Measurements from ENCODE around the gene NLRC5. TPM values are rescaled to one million over a fixed set of nuclear protein-coding genes. Genes with fewer than 3 reads are reported as not detected.

Gene NLRC5
- total RNA-seq, 1 donor from 2014 or later = 169 TPM

DNA sequence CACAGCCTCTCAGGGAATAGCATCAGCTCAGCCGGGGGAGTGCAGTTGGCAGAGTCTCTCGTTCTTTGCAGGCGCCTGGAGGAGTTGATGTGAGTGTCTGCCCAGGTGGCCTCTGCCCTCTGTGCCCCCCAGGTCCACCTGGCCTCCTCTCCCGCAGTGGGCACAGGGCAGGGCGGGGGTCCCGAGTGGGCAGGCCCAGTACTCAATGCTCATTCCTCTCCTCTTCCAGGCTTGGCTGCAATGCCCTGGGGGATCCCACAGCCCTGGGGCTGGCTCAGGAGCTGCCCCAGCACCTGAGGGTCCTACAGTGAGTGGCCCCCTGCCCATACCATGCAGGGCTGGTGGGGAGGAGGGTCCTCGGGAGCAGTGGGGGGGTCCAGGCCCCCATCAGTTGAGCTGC is 88.4 kb downstream of the NLRC5 start:
- Mint-ChIP-seq H3K4me3 (ENCODE audit: low read depth) (no peak overlapping the region), H3K4me1 (ENCODE audit: low read depth) (no peaks in the 10 kb centered on the region), H3K27ac (no peak overlapping the region), H3K27me3 (ENCODE audit: low read depth) (no peaks in the 10 kb centered on the region), H3K36me3 (ENCODE audit: low read depth) (peaks cover 54% of the 10 kb centered on the region), H3K9me3 (no peaks in the 10 kb centered on the region)
- intact Hi-C loops (cut with micrococcal nuclease) = no loop called here
- no peak for DNase-seq (ENCODE audit: low spot score)

GRCh38 chr16:57081744-57082143 is 92.4 kb downstream of the NLRC5 start:
- intact Hi-C loops (cut with micrococcal nuclease) = no loop called here
- H3K27ac Mint-ChIP-seq = no peak overlapping the region

GRCh38 chr16:57082664-57083063 is 93.3 kb downstream of the NLRC5 start:
- Mint-ChIP-seq H3K36me3 (ENCODE audit: low read depth) (peaks cover 23% of the 10 kb centered on the region), H3K9me3 (no peaks in the 10 kb centered on the region), H3K27me3 (ENCODE audit: low read depth) (no peaks in the 10 kb centered on the region), H3K4me1 (ENCODE audit: low read depth) (peaks cover 5% of the 10 kb centered on the region), H3K4me3 (ENCODE audit: low read depth) (no peak overlapping the region), H3K27ac (no peak overlapping the region)
- no peak for DNase-seq (ENCODE audit: low spot score)
- intact Hi-C loops (cut with micrococcal nuclease) = no loop called here

More at GRCh38 chr16:57081744-57082143, 92.4 kb downstream of the NLRC5 start:
- H3K9me3 Mint-ChIP-seq = no peaks in the 10 kb centered on the region
- no peaks in the 10 kb centered on the region for H3K27me3 Mint-ChIP-seq (ENCODE audit: low read depth)
- no peak for DNase-seq (ENCODE audit: low spot score)
- H3K4me3 Mint-ChIP-seq (ENCODE audit: low read depth) = no peak overlapping the region
- peaks cover 5% of the 10 kb centered on the region for H3K4me1 Mint-ChIP-seq (ENCODE audit: low read depth)
- H3K36me3 Mint-ChIP-seq (ENCODE audit: low read depth) = peaks cover 27% of the 10 kb centered on the region

GRCh38 chr16:57083485-57084126 is 94.2 kb downstream of the NLRC5 start:
- no peaks in the 10 kb centered on the region for H3K27me3 Mint-ChIP-seq (ENCODE audit: low read depth)
- H3K36me3 Mint-ChIP-seq (ENCODE audit: low read depth) = peaks cover 23% of the 10 kb centered on the region
- H3K4me1 Mint-ChIP-seq (ENCODE audit: low read depth) = peaks cover 5% of the 10 kb centered on the region
- no peaks in the 10 kb centered on the region for H3K9me3 Mint-ChIP-seq
- H3K4me3 Mint-ChIP-seq (ENCODE audit: low read depth) = no peak overlapping the region
- intact Hi-C loops (cut with micrococcal nuclease) = loop anchor here (1.0 kb wide), 1 partner anchor 85 kb away; no protein-coding TSS in a partner anchor
- no peak for DNase-seq (ENCODE audit: low spot score)
- peak overlapping the region; percentile 50 for H3K27ac Mint-ChIP-seq

- intact Hi-C loops (cut with micrococcal nuclease) = loop anchor here (1.0 kb wide), 1 partner anchor 84 kb away; no protein-coding TSS in a partner anchor
- H3K27ac Mint-ChIP-seq = peak overlapping the region; percentile 50
- H3K27me3 Mint-ChIP-seq (ENCODE audit: low read depth) = no peaks in the 10 kb centered on the region
- peaks cover 5% of the 10 kb centered on the region for H3K4me1 Mint-ChIP-seq (ENCODE audit: low read depth)
- H3K36me3 Mint-ChIP-seq (ENCODE audit: low read depth) = peaks cover 21% of the 10 kb centered on the region
- H3K9me3 Mint-ChIP-seq = no peaks in the 10 kb centered on the region
- no peak overlapping the region for H3K4me3 Mint-ChIP-seq (ENCODE audit: low read depth)
- DNase-seq (ENCODE audit: low spot score) = peak; percentile 66
Observed at GRCh38 chr16:57084257-57084770, 95.0 kb downstream of the NLRC5 start.

DNA sequence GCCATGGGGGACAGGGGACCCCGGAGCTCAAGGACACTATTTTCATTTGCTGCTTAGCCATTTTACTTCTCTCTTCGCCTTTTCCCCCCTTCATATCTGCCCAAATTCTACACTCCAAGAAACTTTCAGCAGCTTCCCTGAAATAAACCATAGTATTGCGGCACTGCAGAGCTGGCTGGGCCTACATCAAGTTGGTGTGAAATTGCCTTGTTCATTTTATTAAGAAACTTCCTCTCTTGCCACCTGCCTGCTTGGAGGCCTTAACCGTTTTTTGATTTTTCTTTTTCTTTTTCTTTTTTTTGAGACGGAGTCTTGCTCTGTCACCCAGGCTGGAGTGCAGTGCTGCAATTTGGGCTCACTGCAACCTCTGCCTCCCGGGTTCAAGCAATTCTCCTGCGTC is 95.6 kb downstream of the NLRC5 start:
- Mint-ChIP-seq H3K9me3 (no peaks in the 10 kb centered on the region), H3K27ac (no peak overlapping the region), H3K27me3 (ENCODE audit: low read depth) (no peaks in the 10 kb centered on the region), H3K36me3 (ENCODE audit: low read depth) (peaks cover 17% of the 10 kb centered on the region), H3K4me1 (ENCODE audit: low read depth) (peaks cover 5% of the 10 kb centered on the region), H3K4me3 (ENCODE audit: low read depth) (no peak overlapping the region)
- DNase-seq (ENCODE audit: low spot score) = no peak
- intact Hi-C loops (cut with micrococcal nuclease) = loop anchor here (1.0 kb wide), 1 partner anchor 83 kb away; no protein-coding TSS in a partner anchor

GRCh38 chr16:57087003-57087402 is 97.6 kb downstream of the NLRC5 start:
- Mint-ChIP-seq H3K36me3 (ENCODE audit: low read depth) (peaks cover 12% of the 10 kb centered on the region), H3K4me3 (ENCODE audit: low read depth) (no peak overlapping the region), H3K27ac (no peak overlapping the region), H3K4me1 (ENCODE audit: low read depth) (peaks cover 8% of the 10 kb centered on the region), H3K9me3 (no peaks in the 10 kb centered on the region), H3K27me3 (ENCODE audit: low read depth) (peaks cover 16% of the 10 kb centered on the region)
- intact Hi-C loops (cut with micrococcal nuclease) = no loop called here
- DNase-seq (ENCODE audit: low spot score) = no peak

DNA sequence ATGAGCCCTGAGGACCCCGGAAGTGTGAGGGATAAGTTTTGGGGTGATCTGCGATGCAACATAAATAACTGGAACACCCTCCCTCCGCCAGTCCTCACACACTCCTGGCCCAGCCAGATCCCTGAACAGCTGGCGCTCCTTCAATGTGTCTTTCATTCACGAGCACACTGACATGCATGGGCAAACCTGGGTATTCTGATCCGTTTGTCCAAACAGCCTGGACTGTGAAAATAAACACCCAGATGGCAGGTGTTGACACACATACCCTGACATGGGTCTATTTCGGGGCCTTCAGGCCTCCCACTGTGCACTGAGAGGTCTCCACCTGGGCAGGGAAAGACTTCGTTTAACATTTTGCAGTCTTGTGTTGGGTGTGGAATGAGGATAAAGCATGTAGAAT is 100.0 kb downstream of the NLRC5 start:
- intact Hi-C loops (cut with micrococcal nuclease) = no loop called here
- Mint-ChIP-seq H3K9me3 (no peaks in the 10 kb centered on the region), H3K36me3 (ENCODE audit: low read depth) (no peaks in the 10 kb centered on the region), H3K27ac (no peak overlapping the region), H3K4me3 (ENCODE audit: low read depth) (no peak overlapping the region), H3K4me1 (ENCODE audit: low read depth) (peaks cover 6% of the 10 kb centered on the region), H3K27me3 (ENCODE audit: low read depth) (peaks cover 25% of the 10 kb centered on the region)
- DNase-seq (ENCODE audit: low spot score) = no peak

GRCh38 chr16:57091200-57091974 is 102.0 kb downstream of the NLRC5 start:
- intact Hi-C loops (cut with micrococcal nuclease) = no loop called here
- H3K36me3 Mint-ChIP-seq (ENCODE audit: low read depth) = no peaks in the 10 kb centered on the region
- H3K4me3 Mint-ChIP-seq (ENCODE audit: low read depth) = peak overlapping the region; percentile 75
- H3K9me3 Mint-ChIP-seq = no peaks in the 10 kb centered on the region
- peaks cover 6% of the 10 kb centered on the region for H3K4me1 Mint-ChIP-seq (ENCODE audit: low read depth)
- no peak overlapping the region for H3K27ac Mint-ChIP-seq
- DNase-seq (ENCODE audit: low spot score) = no peak
- peaks cover 25% of the 10 kb centered on the region for H3K27me3 Mint-ChIP-seq (ENCODE audit: low read depth)

DNA sequence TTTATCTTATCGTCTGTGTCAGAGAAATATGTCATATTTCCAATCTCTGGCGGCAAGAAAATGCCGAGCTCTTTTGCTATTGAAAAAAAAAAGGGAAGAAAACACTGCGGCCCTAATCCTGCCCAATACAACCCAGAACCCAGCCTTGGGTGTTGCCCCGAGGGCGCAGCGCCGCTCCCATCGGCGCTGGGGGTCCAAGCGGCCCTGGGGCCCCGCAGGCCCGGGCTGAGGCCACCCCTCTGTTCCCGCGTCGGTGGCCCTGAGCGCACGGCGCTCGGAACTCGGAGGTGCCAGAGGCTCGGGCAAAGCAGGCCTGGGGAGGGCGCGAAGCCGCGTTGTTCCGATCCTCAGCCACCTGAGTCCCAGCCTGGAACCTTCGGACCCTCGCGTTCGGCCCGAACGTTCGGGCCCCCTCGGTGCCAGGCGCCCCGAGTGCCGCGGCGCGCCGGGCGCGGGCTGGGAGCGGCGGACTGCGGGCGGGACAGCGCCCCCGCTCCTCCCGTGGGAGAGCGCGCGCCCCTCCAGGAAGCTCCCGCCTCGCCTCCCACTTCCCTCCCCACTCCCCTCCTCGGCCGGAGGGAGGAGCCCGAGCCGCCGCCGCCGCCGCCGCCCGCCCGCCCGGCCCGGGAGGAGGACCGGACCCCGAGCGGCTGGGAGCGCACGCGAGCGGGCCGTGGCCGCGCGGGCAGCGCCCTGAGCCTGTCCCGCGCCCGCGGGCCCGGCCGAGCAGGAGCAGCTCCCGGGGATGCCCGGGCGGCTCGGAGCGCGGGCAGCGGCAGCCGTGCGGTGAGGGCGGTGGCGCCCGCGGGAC is 102.8 kb downstream of the NLRC5 start, which contains the start of gene CPNE2:
TSS of gene CPNE2 (plus strand) at position 609 of the 811 bp plus-strand sequence. CDS start 18,160 bp downstream, outside the sequence.
- H3K36me3 Mint-ChIP-seq (ENCODE audit: low read depth) = no peaks in the 10 kb centered on the region
- no peaks in the 10 kb centered on the region for H3K9me3 Mint-ChIP-seq
- no peak within 1 kb of the TSS for H3K27ac Mint-ChIP-seq
- intact Hi-C loops (cut with micrococcal nuclease) = loop anchor here (2.0 kb wide), 2 partner anchors 49 to 77 kb away; no protein-coding TSS in a partner anchor
- DNase-seq (ENCODE audit: low spot score) = peak; percentile 12
- peaks cover 6% of the 10 kb centered on the region for H3K4me1 Mint-ChIP-seq (ENCODE audit: low read depth)
- H3K27me3 Mint-ChIP-seq (ENCODE audit: low read depth) = peaks cover 25% of the 10 kb centered on the region
- peak within 1 kb of the TSS; percentile 78 for H3K4me3 Mint-ChIP-seq (ENCODE audit: low read depth)

DNA sequence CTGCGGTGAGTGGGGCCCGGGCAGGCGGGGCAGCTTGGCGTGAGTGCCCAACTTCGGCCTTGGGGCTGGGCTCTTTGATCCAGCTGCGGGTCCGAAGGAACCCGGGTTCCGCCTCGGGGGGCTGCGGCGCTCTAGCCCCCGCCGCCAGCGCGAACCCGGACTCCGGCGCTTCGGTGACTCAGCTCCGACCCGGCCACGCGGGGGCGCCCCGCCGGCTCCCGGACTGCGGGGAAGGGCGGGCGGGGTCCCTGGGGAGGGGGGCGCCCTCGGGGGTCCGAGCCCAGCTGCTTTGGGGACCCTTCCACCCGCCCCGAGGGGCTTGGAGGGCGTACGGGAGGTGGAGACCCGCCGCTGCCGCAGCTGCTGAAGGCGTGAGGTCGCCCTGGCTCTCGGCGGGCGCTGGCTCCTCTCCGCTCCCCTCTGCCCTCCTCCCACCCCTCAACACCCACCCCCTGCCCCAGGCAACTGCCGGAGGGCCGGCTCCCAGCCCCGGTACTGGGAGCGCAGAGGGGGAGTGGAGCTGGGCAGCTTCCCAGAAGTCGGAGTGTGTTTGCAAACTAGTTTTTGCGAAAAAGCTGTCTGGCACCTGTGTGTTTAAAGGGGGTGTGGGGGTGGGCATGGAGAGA is 103.5 kb downstream of the NLRC5 start:
- peak; percentile 28 for DNase-seq (ENCODE audit: low spot score)
- Mint-ChIP-seq H3K4me1 (ENCODE audit: low read depth) (peaks cover 6% of the 10 kb centered on the region), H3K27me3 (ENCODE audit: low read depth) (peaks cover 25% of the 10 kb centered on the region), H3K4me3 (ENCODE audit: low read depth) (peak overlapping the region; percentile 78), H3K9me3 (no peaks in the 10 kb centered on the region), H3K27ac (no peak overlapping the region), H3K36me3 (ENCODE audit: low read depth) (no peaks in the 10 kb centered on the region)
- intact Hi-C loops (cut with micrococcal nuclease) = loop anchor here (2.0 kb wide), 2 partner anchors 48 to 76 kb away; no protein-coding TSS in a partner anchor
